DMS 273 (cell line): Measurements from ENCODE around the gene ACAD8.
A peak's percentile ranks its signal among the peaks of the same experiment; 100 is the strongest.
"Not testable (repeated sequence)": the region's sequence is repeated elsewhere in the genome, so short reads cannot be mapped to it uniquely, and the experiment has no call there.

Experiments
- DNase-seq: peaks from one replicate; lab custom pipeline; 2025; ENCODE audit not compliant: unreplicated experiment; lab: John Stamatoyannopoulos, UW

ACAD8 gene

DNA sequence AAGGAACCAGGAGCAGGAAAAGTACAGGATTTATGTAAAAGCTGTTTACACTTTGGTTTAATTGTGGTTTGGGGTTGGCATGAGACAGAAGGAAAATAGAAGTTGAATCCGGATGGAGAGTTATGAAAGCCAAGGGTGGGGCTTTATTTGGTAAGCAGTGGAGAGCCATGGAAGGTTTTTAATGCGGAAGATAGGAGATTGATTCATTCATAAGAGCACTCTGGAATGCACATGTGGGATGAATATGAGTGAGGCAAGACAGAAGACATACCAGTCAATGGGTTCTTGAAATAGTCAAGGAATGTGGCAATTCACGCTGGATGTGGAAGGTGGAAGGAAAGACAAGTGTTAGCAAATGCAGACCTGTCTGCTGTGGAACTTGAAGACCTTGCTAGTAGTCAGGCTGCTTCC is 13.5 kb downstream of the ACAD8 start:
- DNase-seq = no peak

- DNase-seq = no peak
Measured at GRCh38 chr11:134267461-134267860, 14.1 kb downstream of the ACAD8 start.

DNA sequence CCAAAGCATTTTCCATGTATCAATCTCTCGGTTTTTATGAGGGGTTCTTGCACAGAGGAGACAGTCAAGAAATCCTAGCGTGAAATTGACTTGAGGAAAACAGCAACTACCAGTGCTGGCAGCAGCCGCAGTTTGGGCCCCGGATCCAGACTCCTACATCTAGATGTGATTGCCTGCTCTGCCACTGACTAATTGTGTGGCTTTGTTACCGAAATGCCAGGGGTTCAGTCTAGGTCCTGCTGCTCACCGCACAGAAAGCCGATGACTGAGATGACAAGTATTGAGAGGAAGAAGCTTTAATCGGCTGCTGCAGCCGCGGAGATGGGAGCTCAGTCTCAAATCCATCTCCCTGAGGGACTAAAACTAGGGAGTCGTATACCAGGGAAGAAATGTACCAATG is 14.6 kb downstream of the ACAD8 start:
- DNase-seq = no peak

GRCh38 chr11:134270250-134270714 is 16.9 kb downstream of the ACAD8 start:
- peak; percentile 57 for DNase-seq

DNA sequence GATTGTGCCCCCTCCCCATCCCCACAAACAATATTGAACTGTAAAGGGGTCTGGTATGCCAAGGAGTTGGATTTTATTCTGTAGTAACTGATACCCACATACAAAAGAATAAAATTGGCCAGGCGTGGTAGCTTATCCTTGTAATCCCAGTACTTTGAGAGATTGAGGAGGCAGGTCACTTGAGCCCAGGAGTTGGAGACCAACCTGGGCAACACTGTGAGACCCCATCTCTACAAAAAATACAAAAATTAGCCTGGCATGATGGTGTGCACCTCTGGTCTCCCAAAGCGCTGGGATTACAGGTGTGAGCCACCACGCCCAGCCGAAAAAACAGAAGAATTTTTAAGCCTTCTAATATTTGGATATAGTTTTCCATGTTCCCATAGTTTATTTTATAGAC is 18.6 kb downstream of the ACAD8 start:
- DNase-seq = no peak

- peak; percentile 21 for DNase-seq
Measured at GRCh38 chr11:134272381-134273316, 19.3 kb downstream of the ACAD8 start.

- DNase-seq = no peak
Measured at GRCh38 chr11:134273317-134273712, 19.9 kb downstream of the ACAD8 start.

DNA sequence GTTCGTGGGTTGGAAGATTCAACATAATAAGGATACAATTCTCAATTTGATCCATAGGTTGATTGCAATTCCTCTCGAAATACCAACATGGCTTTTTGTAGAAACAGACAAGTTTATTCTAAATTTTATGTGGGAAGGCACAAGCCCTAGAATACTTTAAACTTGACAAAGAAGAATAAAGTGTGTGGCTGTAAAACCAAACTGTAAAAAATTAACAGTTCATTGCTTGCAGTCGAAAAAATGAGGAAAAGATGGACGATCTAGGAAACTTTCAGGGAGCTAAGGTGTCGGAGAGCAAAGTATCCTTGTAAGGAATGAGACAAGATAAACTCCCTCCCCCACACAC is 21.8 kb downstream of the ACAD8 start:
- DNase-seq = no peak

DNA sequence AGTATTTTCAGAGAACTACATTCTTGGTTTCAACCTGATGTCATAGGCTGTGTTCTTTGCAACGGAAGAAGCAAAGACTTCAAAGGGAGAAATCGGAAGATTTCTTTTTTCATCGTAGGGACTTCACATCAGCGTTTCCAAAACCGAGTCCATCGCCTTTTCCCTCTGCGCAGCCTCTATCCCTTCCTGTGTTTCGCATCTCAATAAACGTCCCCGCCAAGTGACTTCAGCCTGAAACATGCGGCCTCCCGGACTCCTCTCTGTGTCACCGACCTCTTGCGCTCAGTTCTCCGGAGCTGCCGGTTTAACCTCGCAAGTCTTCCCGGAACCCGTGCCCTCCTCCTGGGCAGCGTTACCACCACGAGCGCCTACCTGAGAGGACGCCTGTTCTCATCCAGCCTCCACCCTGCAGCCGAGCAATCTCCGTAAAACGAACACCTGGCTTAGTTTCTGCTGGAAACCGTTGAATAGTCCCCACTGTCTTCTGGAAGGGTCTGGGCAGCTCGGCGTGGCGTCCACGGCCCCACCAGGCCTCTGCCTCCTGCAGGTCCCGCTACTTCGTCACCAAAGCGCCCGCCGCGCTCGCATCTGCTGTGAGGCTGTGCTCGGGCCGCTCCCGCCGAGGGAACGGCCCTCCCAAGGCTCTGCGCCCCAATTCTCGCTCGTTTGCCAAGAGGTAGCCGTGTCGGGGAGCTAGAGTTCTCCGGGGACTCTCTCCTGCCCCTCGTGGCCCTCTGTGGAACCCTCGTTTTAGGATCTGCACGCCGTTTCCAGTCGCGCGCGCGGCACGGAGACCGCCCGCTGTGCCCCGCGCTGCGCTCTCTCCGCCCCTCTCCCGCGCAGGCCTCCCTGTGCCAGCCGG is 22.4 kb downstream of the ACAD8 start, which contains the start of gene GLB1L3:
Gene GLB1L3, plus strand, starts transcription at position 846 of the 862 bp plus-strand sequence. CDS start 362 bp downstream, outside the sequence.
- DNase-seq = peak; percentile 85

DNA sequence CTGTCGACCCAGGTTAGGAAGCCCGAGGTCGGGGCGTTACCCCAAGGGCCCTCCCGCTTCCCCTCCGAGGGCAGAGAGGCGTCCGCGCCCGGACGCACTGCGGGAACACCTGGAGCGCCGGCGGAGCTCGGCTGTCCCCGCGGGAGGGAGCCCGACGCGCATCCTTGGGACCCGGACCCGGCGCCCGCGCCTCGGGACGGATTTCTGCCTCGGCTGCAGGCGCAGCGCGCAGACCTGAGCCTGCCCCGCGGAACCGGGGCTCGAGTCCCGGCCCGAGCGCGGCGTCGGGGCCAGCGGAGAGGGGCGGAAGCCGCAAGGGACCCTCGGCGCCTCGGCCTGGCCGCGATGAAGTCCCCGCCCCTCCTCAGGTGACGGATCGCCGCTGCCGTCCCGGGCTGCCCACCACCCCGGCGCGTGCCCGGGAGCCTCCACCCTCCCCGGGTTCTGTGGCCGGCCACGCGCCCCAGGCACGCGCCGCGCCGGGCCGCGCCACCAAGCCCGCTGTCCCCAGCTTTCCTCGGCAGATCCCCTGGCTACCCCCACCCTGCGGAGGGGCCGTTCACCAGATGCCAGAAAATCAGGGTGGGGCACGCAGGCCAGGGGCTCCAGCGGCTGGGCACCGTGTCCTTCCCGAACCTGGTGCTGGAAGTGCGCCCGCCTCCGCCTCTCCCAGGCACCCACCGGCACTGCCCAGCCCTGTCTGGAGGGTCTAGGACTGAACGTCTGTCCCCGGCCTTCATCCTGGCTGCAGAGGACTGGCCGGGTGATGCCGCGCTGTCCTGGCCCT is 23.2 kb downstream of the ACAD8 start:
- no peak for DNase-seq

- DNase-seq = no peak
Measured at GRCh38 chr11:134277183-134278001, 24.0 kb downstream of the ACAD8 start.

DNA sequence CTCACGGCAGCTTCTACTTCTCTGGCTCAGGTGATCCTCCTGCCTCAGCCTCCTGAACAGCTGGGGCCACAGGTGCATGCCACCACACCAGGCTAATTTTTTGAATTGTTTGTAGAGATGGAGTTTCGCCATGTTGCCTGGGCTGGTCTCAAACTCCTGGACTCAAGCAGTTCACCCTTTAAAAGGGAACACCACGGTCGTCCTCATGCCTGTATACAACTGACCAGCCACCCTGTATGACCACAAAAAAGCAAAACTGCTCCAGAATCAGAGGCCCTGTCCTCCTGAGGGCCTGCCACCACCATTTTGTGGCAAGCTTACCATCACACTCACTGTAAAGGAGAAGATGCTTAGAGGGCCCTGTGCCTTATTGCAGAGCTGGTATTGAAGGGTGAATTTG is 25.0 kb downstream of the ACAD8 start:
- DNase-seq = no peak

- DNase-seq = not testable (repeated sequence)
Measured at GRCh38 chr11:134281635-134282034, 28.3 kb downstream of the ACAD8 start.

DNA sequence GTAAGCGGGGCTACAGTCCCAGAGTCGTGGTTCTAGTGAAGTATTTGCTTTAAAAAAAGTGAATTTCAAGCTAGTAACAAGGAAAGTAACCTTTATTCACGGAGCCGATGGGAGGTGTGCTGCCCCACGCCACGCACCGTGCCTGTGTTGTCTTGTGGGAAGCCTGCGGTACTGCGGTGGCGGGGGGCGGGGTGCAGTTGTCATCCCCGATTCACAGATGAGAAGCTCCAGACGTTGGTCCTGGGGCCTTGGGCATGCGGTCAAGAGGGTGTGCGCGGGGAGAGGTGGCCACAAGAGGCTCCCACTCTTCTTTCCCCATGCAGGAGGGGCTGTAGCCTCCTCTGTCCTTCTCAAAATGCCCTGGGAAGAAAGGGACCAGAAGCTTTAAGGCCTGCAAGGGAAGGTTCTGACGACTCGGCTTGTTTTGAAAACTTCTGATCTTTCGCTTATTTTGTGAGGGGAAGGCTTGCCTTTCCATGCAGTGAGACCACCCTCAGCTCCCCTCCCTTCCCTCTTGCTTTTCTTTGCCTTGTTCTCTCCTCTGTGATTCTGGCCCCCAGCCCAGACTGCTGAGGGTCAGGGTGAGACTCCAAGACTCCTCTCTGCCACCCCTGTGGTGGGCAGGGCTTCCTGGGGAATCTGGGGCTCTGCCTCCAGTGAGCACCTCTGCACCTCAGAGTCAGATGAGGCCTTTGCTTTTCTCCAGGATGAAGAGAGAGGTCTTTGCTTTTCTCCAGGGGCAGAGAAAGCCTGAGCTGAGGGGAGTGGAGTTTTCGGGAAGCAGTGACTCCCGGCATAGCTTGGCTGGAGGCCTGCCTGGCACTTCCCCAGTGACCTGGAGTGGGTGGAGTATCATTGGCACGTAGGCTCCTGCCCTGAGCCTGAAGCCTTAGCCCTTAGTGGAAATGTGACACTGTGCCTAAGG is 29.0 kb downstream of the ACAD8 start:
- no peak for DNase-seq

- no peak for DNase-seq
Measured at GRCh38 chr11:134283461-134284230, 30.3 kb downstream of the ACAD8 start.

GRCh38 chr11:134284349-134284748 is 31.0 kb downstream of the ACAD8 start:
- DNase-seq = not testable (repeated sequence)

DNA sequence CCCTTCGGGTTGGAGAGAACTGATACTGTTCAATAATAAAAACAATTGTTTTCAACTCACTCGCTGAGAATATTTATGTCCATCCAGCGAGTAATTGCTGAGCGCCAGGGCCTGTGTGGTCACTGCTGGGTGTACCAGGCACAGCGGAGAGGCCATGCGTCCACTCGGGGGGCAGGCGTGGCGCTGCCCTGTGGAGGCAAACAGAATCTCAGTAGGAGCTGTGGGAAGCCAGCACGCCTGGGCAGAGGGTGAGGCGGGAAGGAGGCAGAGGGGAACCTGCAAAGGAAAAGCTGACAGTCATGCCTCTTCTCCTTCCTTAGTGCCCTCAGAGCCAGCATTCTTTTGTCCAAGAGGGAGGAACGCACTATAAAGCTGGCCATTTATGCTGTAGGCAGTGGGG is 34.2 kb downstream of the ACAD8 start:
- DNase-seq = no peak

DNA sequence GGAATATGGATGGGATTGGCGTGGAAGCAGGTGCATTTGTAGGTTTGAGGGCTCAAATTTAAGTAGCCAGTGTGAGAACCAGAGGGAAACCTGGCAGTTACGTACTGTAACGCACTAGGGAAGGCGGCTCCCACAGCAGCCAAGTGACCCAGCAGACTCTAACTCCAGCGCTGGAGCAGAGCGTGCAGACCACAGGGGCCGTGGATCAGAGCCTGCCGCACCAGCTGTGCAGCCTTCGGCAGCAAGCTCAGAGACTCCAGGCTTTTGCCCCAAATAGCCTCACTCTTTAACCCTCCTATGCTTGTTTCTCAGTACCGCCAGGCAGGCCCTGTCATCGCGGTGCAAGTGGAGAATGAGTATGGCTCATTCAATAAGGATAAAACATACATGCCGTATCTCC is 35.1 kb downstream of the ACAD8 start:
- no peak for DNase-seq
